NCI-H2227 treated with DMSO at 0.1 percent for 48 hours (cell line): ENCODE measurements around the gene MOSPD3.

Experiments used
- DNase-seq: peaks from one replicate; lab custom pipeline; 2025; lab: John Stamatoyannopoulos, UW

The MOSPD3 gene

DNA sequence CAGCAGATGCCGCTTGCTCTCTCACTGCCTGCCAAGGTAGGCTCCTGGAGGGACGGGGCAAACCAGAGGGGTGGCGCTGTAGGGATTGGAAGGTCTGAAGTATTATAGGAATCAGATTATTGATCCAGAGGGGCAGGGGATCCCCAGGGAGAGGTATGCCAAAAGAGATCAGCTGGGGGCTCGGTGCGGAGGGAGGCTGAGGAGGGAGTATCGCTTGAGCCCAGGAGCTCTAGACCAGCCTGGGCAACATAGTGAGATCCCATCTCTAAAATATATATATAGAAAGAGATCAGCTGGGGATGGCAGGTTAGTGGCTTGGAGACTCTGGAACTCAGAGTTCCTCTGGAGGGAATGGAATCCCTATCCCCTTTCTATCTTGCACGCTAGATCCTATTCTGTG lies 17.2 kb upstream of the MOSPD3 start:
- no peak for DNase-seq

DNA sequence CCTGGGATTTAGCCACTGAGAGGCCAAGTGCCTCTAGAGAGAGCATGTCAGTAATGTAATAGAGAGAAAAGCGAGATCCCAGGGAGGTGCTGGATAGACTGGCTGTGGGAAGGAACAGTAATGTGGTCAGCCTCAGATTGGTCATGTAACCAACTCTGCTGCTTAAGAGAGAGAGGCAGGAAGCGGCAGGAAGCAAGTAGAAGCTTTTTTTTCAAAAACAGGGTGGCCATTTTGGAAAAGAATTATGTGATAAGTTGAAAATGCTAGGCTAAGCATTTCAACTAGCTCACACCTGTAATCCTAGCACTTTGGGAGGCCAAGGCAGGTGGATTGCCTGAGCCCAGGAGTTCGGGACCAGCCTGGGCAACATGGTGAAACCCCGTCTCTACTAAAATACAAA lies 13.9 kb upstream of the MOSPD3 start:
- DNase-seq: no peak

DNA sequence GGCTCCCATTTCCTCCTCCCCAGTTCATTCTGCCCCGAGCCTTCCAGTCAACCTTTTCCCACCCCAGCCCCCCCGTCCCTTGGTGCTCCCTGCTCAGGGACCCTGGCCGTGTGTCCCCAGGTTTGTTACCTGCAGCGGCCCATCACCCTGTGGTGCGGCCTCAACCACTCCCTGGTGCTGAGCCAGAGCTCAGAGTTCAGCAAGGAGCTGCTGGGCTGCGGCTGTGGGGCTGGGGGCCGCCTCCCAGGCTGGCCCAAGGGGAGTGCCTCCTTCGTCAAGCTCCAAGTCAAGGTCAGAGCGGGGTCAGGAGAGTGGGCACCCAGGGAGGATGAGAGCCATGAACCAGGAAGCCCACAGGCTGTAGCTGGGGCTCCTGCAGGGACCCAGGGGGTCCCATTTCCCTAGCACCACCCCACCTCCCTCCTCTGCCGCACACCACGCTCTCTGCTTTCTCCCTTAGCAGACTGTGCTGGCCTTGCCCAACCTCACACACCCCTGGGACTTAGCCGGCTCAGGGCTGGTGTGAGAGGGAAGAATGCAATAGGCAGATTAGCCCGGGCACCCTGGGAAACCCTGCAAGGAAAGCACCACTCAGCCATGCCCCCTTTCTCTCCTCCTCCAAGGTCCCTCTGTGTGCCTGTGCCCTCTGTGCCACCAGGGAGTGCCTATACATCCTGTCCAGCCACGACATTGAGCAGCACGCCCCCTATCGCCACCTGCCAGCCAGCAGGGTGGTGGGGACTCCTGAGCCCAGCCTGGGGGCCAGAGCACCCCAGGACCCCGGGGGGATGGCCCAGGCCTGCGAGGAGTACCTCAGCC lies 12.2 kb upstream of the MOSPD3 start:
- no peak for DNase-seq

DNA sequence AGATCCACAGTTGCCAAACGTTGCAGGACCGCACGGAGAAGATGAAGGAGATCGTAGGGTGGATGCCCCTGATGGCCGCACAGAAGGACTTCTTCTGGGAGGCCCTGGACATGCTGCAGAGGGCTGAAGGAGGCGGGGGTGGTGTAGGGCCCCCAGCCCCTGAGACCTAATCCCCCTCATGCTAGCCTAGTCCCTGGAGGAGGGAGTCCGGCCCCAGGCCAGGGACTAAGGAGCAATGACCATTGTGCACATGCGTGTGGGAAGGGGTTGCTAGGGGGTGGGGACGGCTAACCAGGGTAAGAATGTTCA lies 11.7 kb upstream of the MOSPD3 start:
- no peak for DNase-seq

DNA sequence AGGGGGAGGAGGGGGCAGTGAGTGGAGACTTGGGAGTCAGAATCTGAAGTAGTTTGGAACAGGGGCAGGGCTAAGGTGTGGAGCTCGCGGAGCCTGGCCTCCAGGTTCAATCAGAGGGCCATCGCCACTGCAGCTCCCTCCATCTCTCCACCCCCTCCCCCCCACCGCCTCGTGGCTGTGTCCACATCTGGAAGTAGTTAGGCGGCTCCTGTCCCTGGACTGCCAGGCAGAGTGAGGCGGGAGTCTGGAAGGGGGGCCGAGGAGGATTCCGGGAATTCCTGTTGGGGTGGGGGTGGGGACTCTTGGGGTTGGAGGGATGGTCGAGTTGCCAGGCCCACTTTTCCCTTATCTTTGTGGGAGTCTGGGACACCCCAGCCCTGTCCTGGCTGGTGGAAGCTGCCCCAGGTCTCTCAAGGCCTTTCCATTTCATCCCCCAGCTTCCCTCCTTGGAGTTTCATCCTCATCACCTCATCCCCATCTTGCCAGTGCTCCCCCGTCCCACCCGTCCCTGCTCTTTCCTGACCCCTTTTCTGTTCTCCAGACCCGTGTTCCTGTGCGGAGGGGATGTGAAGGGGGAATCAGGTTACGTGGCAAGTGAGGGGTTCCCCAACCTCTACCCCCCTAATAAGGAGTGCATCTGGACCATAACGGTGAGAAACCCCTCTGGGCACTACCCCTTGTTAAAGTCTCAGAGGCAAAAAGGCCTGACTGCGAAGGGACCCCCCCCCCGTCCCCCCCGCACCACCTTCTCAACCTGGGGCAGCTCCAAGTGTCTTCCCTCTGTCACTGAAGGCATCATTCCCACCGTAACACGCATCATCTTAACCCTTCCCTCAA lies 9.2 kb upstream of the MOSPD3 start:
- peak; percentile 8 for DNase-seq

DNA sequence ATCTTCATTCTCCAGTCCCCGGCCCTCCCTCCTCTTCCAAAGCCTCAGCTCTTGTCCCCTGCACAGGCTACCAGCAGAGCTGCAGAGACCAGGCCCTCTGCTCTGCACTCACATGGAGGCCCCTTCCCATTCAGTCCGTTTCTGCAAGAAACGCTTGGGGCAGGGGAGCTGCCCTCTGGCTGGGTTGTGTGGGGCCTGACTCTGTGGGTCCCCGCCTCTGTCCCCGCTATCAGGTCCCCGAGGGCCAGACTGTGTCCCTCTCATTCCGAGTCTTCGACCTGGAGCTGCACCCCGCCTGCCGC lies 8.7 kb upstream of the MOSPD3 start:
- DNase-seq: peak; percentile 34

DNA sequence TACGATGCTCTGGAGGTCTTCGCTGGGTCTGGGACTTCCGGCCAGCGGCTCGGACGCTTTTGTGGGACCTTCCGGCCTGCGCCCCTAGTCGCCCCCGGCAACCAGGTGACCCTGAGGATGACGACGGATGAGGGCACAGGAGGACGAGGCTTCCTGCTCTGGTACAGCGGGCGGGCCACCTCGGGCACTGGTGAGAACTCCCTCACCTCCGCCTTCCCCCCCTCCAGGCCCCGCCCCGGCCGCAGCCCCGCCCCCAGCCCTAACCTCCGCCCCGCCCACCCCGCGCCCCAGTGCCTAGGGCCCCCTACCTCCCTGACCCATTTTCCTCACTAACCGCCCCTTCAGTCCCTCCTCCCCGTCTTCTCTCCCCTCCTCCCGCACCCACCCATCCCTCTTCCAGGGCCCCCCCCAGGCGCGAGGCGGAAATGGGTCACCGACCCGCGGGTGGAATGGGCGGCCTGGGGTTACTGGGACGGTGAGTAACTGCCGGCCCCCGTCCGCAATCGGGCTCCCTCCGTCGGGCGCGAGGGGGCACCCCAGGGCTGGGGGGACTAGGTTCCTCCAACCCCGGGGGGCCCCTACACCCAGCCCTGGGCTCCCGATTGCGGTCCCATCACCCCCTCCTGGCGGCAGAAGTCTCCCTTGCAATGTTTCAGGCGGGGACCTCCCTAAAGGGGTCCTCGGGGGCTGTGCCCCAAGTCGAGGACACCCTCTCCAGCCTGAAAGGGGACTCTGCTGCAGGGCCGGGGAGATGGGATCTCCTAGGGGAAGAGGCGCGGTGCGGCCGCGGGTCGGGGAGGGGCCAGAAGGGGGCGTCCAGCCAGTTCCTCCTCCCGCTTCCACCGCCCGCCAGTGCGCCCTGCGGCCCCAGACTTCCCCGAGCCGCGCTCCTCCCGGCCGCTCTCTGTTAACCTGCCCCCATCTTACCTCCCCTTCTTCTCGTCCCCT lies 8.0 kb upstream of the MOSPD3 start:
- DNase-seq: peak; percentile 34

DNA sequence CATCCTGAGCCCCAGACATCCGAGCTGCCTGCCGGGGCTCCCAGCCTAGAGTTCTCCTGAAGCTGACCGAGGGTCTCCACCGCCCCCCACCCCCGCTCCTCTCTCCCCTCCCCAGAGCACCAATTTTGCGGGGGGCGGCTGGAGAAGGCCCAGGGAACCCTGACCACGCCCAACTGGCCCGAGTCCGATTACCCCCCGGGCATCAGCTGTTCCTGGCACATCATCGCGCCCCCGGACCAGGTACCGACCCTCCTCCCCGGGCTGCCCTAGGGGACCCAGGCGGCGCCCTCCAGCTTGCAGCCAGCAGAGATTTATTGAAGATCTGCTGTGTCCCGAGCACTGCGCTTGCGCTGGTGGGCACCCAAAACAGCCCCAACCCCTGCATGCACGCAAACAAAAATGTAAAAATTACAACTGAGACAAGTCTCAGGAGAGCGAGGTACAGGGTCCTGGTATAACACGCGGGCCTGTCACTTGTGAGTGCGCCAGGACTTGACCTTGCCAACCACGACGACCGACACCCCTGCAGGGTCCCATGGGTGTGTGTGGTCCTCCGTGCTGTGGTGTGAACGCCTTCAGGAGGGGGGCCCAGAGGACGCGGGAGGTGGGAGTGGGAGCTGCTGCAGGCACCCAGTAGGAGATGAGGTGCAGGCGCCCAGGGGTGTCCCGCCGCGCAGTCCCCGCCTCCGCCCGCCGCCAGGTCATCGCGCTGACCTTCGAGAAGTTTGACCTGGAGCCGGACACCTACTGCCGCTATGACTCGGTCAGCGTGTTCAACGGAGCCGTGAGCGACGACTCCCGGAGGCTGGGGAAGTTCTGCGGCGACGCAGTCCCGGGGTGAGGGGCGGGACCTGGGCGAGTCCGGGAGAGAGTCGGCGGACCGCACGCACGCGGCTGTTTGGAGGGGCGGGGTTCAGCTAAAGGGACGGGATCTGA lies 7.1 kb upstream of the MOSPD3 start:
- no peak for DNase-seq

DNA sequence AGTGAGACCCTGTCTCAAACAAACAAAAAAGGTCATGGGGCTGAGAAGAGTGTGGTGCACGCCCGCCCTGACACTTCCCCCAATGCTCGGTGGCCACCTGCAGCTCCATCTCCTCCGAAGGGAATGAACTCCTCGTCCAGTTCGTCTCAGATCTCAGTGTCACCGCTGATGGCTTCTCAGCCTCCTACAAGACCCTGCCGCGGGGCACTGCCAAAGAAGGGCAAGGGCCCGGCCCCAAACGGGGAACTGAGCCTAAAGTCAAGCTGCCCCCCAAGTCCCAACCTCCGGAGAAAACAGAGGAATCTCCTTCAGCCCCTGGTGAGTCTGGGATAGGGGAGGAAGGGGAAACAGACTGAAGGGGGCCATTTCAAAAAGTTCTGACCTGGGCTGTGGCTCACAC lies 6.0 kb upstream of the MOSPD3 start:
- DNase-seq: no peak

DNA sequence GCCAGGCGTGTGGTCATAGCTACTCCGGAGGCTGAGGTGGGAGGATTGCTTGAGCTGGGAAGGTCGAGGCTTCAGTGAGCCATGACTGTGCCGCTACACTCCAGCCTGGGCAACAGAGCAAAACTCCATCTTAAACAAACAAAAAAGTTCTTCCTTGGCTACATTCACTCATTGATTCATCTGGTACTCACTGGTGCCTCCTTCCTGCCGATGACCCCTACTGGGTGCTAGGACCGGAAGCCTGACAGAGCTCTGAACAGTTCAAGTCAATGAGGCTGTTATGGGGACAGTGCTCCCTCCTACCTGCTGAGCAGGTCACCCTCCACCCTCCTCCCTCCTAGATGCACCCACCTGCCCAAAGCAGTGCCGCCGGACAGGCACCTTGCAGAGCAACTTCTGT lies 5.2 kb upstream of the MOSPD3 start:
- no peak for DNase-seq

DNA sequence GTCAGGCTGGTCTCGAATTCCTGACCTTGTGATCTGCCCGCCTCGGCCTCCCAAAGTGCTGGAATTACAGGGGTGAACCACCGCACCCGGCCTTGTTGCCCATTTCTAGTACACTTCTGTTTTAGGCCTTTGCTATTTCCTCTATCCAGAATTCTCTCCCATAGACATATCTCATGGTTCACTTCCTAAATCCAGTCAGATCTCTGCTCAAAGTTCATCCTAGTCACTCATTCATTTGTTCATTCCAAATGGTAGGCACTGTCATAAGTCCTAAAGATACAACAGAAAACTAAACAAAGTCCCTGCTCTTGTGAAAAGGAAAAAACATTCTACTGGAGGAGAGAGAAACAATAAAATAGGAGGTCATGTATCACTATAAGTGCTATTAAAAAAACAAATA lies 2.4 kb upstream of the MOSPD3 start:
- no peak for DNase-seq

DNA sequence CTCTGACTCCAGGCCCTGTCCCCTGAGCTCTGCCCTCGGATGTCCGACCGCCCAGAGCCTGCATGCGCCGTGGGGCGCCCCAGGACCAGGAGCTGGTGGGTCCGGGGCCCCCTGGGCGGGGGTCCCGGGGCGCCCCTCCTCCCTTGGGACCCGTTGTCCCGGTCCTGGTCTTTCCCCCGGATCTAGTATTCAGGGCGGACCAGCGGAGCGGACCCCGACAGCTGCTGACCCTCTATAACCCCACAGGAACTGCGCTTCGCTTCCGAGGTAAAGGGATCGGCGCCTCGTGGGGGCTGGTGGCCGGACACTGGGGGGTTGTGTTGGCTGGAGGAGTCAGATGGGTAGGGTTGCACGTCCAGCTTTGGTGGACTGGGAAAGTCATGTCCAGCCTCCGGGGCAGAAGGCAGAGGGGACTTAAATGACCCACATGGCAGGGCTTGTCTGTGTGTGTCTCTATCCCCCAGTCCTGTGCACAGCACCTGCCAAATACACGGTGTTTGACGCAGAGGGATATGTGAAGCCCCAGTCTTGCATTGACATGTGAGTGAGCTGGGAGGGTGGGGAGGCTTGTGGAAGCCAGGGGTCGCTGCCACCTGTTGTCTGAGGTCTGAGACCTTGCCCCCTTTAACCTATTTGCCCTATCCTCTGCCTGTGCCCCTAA lies 520 bp downstream of the MOSPD3 start:
- DNase-seq: no peak

DNA sequence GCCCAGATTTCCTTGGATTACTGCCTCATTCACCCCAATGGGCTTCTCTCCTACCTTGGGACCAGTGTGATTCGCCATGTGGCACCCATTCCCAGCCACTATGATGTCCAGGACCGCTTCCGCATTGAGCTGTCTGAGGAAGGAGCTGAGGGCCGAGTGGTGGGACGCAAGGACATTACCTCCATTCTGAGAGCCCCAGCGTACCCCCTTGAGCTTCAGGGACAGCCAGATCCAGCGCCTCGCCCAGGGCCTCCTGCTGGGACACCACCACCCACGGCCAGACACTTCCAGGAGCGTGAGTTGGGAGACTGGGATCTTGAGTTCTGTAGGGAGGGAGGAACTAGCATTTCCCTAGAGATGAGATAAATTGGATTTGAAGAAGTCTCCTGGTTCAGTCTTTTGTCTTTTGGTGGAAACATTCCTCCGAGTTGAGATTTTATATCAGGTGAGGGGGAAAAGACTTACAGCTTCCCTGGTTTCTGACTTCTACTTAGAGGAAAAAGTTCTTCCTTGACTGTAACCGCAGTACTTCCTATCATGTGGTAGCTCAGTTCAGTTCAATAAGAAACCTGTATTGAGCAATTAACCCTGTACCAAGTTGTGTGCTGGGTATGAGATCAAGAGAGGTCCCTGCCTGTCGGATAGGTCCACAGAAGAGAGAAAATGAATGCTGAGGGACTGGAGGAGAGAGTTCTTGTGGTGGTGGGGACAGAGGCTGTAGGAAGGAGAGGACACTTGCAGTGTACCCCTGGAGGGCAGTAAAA lies 1.3 kb downstream of the MOSPD3 start:
- DNase-seq: no peak

DNA sequence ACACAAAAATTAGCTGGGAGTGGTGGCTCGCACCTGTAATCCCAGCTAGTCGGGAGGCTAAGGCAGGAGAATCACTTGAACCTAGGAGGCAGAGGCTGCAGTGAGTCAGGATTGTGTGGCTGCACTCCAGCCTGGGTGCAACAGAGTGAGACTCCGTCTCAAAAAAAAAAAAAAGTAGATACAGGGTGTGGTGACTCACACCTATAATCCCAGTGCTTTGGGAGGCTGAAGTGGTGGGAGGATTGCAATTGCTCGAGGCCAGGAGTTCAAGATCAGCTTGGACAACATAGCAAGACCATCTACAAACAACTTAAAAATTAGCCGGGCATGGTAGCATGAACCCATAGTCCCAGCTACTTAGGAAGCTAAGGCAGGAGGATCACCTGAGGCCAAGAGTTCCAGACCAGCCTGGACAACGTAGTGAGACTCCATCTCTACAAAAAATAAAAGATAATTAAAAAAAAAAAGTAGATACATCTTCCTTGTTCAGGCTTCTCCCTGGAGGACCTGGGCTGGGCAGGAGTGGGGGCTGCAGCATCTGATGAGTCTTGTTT lies 2.0 kb downstream of the MOSPD3 start:
- no peak for DNase-seq

DNA sequence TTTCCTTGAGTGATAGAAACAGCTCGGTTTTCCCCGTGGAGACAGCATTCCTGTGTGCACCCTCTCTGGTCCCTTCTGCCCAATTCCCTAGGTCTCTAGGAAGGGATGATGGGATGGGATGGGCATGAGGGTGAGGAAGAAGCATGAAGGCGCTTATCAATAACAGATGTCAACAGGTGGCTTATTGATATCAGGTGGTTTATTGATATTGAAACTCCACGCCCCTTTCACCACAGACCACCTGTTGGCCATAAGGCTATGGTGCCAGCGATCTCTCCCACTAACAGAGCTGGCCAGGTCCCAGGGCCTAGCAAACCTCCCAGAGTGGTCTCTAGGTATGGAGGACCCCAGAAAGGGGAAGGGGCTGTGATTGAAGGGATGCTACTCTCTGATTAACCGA lies 7.9 kb downstream of the MOSPD3 start:
- DNase-seq: no peak

DNA sequence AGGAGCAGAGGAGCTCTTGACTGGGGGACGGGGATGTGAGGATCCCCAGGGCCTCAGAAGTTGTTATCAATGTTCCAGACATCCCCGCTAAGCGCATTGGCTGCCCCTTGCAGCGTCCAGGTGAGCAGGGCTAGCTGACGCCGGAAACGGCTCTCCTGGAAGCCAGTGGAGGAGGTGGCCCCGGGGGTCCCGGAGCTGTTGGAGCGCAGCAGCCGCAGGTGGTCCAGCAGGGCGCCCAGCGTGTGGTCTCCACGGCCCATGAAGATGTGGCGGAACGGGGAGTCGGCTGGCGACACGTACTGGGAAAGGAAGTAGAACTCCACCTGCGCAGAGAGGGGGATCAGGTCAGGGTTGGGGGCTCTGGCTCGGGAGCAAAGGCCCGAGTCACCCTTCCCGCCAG lies 8.5 kb downstream of the MOSPD3 start:
- DNase-seq: no peak

DNA sequence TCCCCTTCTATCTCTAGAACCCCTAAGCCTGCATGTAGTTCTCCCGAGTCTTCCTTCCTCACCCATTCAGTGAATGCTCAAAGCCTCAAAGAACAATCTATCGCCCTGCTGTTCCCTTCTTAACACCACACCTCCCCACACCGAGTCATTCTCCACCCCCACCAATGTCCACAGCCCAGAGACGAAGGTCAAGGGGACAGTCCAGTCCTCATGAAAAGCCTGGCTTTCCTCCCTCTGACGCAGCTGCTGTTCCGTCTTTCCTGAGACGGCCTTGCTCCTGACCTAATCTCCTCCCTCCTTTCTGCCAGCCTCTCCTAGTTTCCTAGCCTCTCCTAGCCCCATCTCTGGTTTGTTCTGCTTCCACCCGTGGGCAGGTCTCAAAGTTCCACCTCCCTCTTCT lies 9.2 kb downstream of the MOSPD3 start:
- DNase-seq: no peak

DNA sequence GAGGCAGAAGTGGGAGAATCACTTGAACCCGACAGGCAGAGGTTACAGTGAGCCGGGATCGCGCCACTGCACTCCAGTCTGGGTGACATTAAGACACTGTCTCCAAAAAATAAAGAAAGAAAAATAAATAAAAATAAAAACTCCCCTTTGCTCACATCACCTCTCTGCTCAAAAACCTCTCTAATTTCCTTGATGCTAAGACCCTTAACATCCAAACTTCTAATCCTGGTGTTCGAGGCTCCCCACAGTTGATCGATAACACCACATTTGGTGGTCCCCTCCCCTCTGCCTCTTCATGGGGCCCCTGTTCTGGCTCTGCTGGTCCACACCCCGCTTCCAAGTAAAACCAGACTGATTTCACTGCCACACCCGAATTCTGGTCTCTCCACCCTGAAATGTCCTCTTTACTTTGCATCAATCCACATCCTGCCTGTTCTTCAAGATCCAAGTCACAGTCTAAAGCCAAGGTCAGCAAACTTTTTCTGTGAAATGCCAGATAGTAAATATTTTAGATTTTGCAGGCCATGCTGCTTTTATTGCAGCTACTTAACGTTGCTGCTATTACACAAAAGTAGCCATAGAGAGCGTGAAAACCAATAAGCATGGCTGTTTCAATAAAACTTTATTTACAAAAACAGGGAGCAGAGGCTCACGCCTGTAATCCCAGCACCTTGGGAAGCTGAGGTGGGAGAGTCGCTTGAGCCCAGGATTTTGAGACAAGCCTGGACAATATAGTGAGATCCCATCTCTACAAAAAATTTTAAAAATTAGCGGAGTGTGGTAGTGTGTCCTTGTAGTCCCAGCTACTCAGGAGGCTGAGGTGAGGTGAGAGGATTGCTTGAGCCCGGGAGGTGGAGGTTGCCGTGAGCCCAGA lies 11.8 kb downstream of the MOSPD3 start:
- DNase-seq: no peak

DNA sequence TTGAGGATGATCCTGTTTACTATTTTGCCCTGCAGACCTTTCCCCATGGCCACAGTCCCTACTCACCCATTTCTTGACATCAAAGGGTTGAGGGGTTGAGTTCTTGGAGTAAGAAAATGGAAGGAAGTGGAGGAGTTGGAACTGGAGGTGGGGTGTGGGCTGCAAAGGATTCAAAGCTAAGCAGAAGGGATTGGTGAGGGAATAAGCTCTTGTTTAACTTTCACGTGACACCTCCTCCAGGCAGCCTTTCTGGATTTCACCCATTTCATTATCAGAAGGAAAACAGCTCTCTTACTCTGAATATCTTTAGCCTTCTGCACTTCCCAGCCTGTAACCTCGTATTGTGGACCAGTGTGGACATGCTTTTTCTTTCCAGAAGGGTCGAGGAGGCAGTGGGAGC lies 13.7 kb downstream of the MOSPD3 start:
- no peak for DNase-seq
